Neutrophil (primary cell): Measurements from ENCODE around the gene AP5S1.

ENCODE experiments used
- H3K27ac ChIP-seq: fragments of 200-600 bp; sonication (generic); 2 replicates; pipeline ENCODE4 v1.5.1; 2016; ENCODE audit warnings: mild to moderate bottlenecking, moderate library complexity
- H3K27me3 ChIP-seq: fragments of 200-600 bp; sonication (generic); 2 replicates; pipeline ENCODE4 v1.6.0; 2016; ENCODE audit warnings: mild to moderate bottlenecking
- H3K36me3 ChIP-seq: fragments of 200-600 bp; sonication (generic); 2 replicates; pipeline ENCODE4 v1.5.1; 2017
- H3K4me1 ChIP-seq, 2 experiments: fragments of 200-600 bp in 1 of 2; sonication (generic) in 1 of 2; 1 replicate in 1 of 2; 2 replicates in 1 of 2; pipeline versions ENCODE4 v1.5.1 to v1.6.1; 2013 to 2016; ENCODE audit warnings: low read depth in 1 of 2, low read length in 1 of 2, mild to moderate bottlenecking in 1 of 2, moderate library complexity in 1 of 2; ENCODE audit not compliant: control insufficient read depth in 1 of 2, insufficient read depth in 1 of 2
- H3K4me3 ChIP-seq, 2 experiments: fragments of 200-600 bp in 1 of 2; sonication (generic) in 1 of 2; 1 replicate in 1 of 2; 2 replicates in 1 of 2; pipeline ENCODE4 v1.5.1; 2013 to 2016; ENCODE audit warnings: low read depth in 1 of 2, low read length in 1 of 2, mild to moderate bottlenecking in 1 of 2, moderate library complexity in 1 of 2
- H3K9me3 ChIP-seq: fragments of 200-600 bp; sonication (generic); 2 replicates; pipeline ENCODE4 v1.5.1; 2016
- TF ChIP-seq, protein P1 (sequence below): fragments of 200-600 bp; sonication (generic); IDR thresholded peaks from 2 replicates; pipeline ENCODE4 v1.5.1; 2016; ENCODE audit warnings: antibody characterized with exemption

Gene AP5S1

DNA sequence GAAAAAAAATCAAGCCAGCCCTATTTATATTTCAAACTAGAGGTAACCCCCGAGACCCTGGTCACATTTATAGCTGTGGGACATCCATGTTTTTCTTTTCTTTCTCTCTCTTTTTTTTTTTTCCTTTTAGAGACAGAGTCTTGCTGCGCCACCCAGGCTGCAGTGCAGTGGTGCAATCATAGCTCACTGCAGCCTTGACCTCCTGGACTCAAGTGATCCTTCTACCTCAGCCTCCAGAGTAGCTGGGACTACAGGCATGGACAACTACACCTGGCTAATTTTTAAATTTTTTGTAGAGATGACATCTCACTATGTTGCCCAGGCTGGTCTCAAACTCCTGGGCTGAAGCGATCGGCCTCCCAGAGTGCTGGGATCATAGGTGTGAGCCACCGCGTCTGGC lies 38.3 kb downstream of the AP5S1 start:
- H3K36me3 ChIP-seq: peaks cover 70% of the 10 kb centered on the region
- TF ChIP-seq, protein P1, sequence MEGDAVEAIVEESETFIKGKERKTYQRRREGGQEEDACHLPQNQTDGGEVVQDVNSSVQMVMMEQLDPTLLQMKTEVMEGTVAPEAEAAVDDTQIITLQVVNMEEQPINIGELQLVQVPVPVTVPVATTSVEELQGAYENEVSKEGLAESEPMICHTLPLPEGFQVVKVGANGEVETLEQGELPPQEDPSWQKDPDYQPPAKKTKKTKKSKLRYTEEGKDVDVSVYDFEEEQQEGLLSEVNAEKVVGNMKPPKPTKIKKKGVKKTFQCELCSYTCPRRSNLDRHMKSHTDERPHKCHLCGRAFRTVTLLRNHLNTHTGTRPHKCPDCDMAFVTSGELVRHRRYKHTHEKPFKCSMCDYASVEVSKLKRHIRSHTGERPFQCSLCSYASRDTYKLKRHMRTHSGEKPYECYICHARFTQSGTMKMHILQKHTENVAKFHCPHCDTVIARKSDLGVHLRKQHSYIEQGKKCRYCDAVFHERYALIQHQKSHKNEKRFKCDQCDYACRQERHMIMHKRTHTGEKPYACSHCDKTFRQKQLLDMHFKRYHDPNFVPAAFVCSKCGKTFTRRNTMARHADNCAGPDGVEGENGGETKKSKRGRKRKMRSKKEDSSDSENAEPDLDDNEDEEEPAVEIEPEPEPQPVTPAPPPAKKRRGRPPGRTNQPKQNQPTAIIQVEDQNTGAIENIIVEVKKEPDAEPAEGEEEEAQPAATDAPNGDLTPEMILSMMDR: no peak

DNA sequence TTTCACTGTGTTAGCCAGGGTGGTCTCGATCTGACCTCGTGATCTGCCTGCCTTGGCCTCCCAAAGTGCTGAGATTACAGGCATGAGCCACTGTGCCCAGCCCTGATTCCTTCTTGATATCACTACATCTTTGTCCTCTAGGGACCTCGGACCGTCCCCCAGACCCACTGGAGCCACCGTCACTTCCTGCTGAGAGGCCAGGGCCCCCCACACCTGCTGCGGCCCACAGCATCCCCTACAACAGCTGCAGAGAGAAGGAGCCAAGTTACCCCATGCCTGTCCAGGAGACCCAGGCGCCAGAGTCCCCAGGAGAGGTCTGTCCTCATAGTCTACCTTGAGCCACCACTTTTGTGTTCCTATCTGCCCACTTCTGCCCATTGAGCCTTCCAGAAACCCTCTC lies 40.8 kb downstream of the AP5S1 start:
- Histone ChIP-seq H3K4me3 (no peak overlapping the region), H3K9me3 (no peaks in the 10 kb centered on the region), H3K27me3 (no peaks in the 10 kb centered on the region), H3K4me1 (no peaks in the 10 kb centered on the region), H3K36me3 (peaks cover 93% of the 10 kb centered on the region), H3K27ac (no peak overlapping the region)
- TF ChIP-seq, protein P1: no peak

More for the DNA sequence above, 38.3 kb downstream of the AP5S1 start:
- no peak overlapping the region for H3K27ac ChIP-seq
- no peaks in the 10 kb centered on the region for H3K9me3 ChIP-seq
- H3K4me3 ChIP-seq: no peak overlapping the region
- H3K4me1 ChIP-seq: peaks cover 7 to 8% of the 10 kb centered on the region in 2 experiments
- no peaks in the 10 kb centered on the region for H3K27me3 ChIP-seq

DNA sequence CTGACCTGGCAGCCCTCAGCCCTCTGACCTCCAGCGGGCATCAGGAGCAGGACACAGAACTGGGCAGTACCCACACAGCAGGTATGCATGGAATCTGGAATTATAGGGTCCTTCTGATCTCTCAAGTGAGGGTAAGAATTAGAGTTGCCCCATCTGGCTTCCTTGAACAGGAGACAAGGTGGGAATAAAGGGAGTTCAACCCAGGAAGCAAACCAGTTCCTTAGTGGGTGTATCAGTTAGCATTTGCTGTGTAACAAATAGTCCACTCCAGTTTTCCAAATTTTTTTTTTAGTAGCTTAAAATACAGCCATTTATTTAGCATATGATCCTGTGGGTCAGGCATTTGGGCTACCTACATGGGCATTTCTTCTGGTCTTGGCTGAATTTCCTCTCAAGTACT lies 42.0 kb downstream of the AP5S1 start:
- no peak overlapping the region for H3K27ac ChIP-seq
- TF ChIP-seq, protein P1: no peak
- no peak overlapping the region for H3K4me3 ChIP-seq
- peaks cover 96% of the 10 kb centered on the region for H3K36me3 ChIP-seq
- no peaks in the 10 kb centered on the region for H3K4me1 ChIP-seq
- H3K27me3 ChIP-seq: no peaks in the 10 kb centered on the region
- H3K9me3 ChIP-seq: no peaks in the 10 kb centered on the region

DNA sequence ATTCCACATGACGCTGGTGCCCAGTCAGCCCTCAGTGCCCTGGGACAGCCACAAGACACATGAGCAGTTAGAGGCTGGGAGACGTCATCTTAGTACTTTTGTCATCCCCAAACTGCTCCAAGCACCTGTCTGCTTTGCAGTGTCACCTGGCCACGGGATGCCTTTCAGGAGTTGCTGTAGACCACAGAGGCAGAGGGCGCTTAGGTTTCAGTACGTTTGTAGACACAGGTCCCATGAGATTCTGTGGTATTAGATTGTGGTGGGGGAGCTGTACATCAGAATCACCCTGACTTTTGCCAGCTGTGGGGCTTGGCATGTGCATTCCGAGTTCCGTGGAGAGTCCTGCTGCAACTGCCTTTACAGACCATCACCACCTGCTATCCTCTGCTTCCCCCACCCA lies 43.0 kb downstream of the AP5S1 start:
- Histone ChIP-seq H3K27ac (no peak overlapping the region), H3K4me1 (no peaks in the 10 kb centered on the region), H3K9me3 (no peaks in the 10 kb centered on the region), H3K27me3 (no peaks in the 10 kb centered on the region), H3K36me3 (peaks cover 96% of the 10 kb centered on the region), H3K4me3 (no peak overlapping the region)
- TF ChIP-seq, protein P1: no peak

DNA sequence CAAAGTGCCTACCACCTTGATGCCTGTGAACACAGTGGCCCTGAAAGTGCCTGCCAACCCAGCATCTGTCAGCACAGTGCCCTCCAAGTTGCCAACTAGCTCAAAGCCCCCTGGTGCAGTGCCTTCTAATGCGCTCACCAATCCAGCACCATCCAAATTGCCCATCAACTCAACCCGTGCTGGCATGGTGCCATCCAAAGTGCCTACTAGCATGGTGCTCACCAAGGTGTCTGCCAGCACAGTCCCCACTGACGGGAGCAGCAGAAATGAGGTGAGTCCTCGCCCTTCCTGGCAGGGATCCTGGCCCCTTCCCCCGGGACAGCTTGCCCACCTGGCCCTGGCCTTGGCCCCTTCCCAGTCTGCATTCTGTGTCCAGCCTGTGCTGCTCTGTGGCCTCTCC lies 44.2 kb downstream of the AP5S1 start:
- Histone ChIP-seq H3K9me3 (no peaks in the 10 kb centered on the region), H3K4me3 (no peak overlapping the region), H3K4me1 (no peaks in the 10 kb centered on the region), H3K36me3 (peaks cover 91% of the 10 kb centered on the region), H3K27ac (no peak overlapping the region), H3K27me3 (no peaks in the 10 kb centered on the region)
- TF ChIP-seq, protein P1: no peak
